ENCODE data around the gene C1QL1.

The C1QL1 gene

DNA sequence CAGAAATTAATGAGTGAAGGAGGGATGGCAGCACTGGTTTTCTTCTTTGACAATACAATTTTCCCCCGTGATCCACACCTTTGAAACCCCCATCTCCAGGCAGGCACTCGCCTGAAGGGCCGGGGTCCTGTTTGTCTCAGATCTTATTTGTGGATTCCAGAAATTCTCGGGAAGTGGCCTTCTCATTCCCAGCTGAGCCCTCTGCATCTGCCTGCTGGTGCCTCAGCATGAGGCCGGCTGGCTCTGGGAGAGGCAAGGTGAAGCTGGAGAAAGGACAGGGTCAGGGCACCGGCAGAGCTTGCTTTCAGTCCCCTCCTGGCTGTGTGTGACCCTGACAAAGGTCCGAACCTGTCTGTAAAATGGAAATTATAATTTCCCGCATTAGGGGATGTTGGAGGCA, 35.8 kb upstream of the C1QL1 start:
- no peak overlapping the region for H3K4me3 ChIP-seq (replicated peaks; ENCODE audit: low read depth, low read length)
- no peaks in the 10 kb centered on the region for H3K36me3 ChIP-seq (ENCODE audit: control insufficient read depth, insufficient read depth, low read length)
- TF ChIP-seq, protein P1, sequence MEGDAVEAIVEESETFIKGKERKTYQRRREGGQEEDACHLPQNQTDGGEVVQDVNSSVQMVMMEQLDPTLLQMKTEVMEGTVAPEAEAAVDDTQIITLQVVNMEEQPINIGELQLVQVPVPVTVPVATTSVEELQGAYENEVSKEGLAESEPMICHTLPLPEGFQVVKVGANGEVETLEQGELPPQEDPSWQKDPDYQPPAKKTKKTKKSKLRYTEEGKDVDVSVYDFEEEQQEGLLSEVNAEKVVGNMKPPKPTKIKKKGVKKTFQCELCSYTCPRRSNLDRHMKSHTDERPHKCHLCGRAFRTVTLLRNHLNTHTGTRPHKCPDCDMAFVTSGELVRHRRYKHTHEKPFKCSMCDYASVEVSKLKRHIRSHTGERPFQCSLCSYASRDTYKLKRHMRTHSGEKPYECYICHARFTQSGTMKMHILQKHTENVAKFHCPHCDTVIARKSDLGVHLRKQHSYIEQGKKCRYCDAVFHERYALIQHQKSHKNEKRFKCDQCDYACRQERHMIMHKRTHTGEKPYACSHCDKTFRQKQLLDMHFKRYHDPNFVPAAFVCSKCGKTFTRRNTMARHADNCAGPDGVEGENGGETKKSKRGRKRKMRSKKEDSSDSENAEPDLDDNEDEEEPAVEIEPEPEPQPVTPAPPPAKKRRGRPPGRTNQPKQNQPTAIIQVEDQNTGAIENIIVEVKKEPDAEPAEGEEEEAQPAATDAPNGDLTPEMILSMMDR (IDR thresholded peaks at IDR 0.05; ENCODE audit: insufficient read depth, low read length, poor library complexity, severe bottlenecking): no peak
- no peak for DNase-seq (ENCODE audit: extremely low read depth, insufficient read length)
- no peaks in the 10 kb centered on the region for H3K27me3 ChIP-seq (replicated peaks; ENCODE audit: control insufficient read depth, insufficient read depth, low read length)

DNA sequence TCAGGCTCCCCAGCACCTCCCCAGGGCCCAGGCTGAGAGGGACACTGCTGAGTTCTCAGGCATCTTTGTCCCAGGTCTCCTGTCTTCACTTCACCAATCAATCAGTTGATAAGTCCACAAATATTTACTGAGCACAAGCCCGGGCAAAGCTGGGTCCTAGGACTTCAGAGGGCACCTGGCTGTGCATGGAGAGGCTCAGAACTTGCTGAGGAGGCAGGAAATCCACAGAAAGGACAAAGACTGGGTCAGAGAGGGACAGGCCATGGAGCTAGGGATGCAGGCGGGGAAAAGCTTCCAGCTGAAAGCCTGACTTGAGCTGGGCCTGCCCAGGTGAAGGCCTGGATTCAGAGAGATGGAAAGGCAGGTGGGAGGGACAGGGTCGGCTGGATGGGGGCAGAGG, 33.2 kb upstream of the C1QL1 start:
- Histone ChIP-seq H3K4me3 (replicated peaks; ENCODE audit: low read depth, low read length) (no peak overlapping the region), H3K27me3 (replicated peaks; ENCODE audit: control insufficient read depth, insufficient read depth, low read length) (no peaks in the 10 kb centered on the region), H3K36me3 (ENCODE audit: control insufficient read depth, insufficient read depth, low read length) (no peaks in the 10 kb centered on the region)
- TF ChIP-seq, protein P1 (IDR thresholded peaks at IDR 0.05; ENCODE audit: insufficient read depth, low read length, poor library complexity, severe bottlenecking): no peak
- no peak for DNase-seq (ENCODE audit: extremely low read depth, insufficient read length)

- no peak for DNase-seq (ENCODE audit: extremely low read depth, insufficient read length)
- Histone ChIP-seq H3K4me3 (replicated peaks; ENCODE audit: low read depth, low read length) (no peak overlapping the region), H3K27me3 (replicated peaks; ENCODE audit: control insufficient read depth, insufficient read depth, low read length) (no peaks in the 10 kb centered on the region), H3K36me3 (ENCODE audit: control insufficient read depth, insufficient read depth, low read length) (no peaks in the 10 kb centered on the region)
- TF ChIP-seq, protein P1 (IDR thresholded peaks at IDR 0.05; ENCODE audit: insufficient read depth, low read length, poor library complexity, severe bottlenecking): no peak
Measured at GRCh38 chr17:44999433-44999832, 31.3 kb upstream of the C1QL1 start.

GRCh38 chr17:44998646-44999045, 30.5 kb upstream of the C1QL1 start:
- H3K4me3 ChIP-seq (replicated peaks; ENCODE audit: low read depth, low read length): no peak overlapping the region
- no peaks in the 10 kb centered on the region for H3K27me3 ChIP-seq (replicated peaks; ENCODE audit: control insufficient read depth, insufficient read depth, low read length)
- H3K36me3 ChIP-seq (ENCODE audit: control insufficient read depth, insufficient read depth, low read length): no peaks in the 10 kb centered on the region
- TF ChIP-seq, protein P1 (IDR thresholded peaks at IDR 0.05; ENCODE audit: insufficient read depth, low read length, poor library complexity, severe bottlenecking): no peak
- no peak for DNase-seq (ENCODE audit: extremely low read depth, insufficient read length)

DNA sequence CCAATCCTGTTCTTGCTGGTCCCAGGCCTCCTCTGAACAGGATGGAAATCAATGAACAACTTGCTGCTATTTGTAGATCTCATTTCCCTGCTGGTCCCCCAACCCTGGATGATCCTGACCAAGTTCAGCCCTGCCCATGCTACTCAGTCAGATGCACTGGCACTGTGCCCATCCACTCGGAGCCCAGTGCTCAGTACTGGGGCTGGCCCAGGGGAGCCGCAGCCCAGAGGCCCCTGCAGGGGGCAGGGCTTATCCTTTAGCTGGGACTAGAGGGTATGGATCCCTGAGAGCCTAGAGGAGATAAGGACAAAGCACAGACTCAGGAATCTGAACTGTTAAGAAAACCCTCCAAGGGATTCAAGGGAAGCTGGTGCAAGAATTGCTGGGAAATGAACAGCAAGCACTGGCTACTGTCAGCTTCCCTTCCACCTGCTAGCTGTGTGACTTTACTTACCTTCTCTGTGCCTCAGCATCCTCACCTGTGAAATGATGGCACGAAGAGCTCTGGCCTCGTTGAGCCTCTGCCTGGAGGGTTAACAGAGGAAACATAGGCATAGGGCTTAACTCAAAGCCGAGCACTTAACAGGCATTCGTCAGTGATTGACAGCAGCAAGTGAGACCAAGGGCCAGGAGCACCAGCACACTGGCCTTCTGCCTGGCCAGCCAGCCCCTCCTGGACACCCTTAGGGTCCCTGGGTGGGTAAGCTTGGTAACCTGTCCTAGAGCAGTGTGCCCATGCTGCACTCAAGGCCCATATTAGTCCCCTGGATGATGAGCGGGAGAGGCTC, 29.8 kb upstream of the C1QL1 start:
- H3K36me3 ChIP-seq (ENCODE audit: control insufficient read depth, insufficient read depth, low read length): no peaks in the 10 kb centered on the region
- no peak overlapping the region for H3K4me3 ChIP-seq (replicated peaks; ENCODE audit: low read depth, low read length)
- no peaks in the 10 kb centered on the region for H3K27me3 ChIP-seq (replicated peaks; ENCODE audit: control insufficient read depth, insufficient read depth, low read length)
- no peak for DNase-seq (ENCODE audit: extremely low read depth, insufficient read length)
- TF ChIP-seq, protein P1 (IDR thresholded peaks at IDR 0.05; ENCODE audit: insufficient read depth, low read length, poor library complexity, severe bottlenecking): no peak

All from GM06990 (cell line).